IPS DF 19.7 (cell line): Measurements from ENCODE around the gene AFF2.

Source experiments
- DNase-seq: peaks from one replicate; pipeline ENCODE4 v3.0.0-alpha.2; 2013; ENCODE audit warnings: low read depth, low spot score

Gene AFF2

GRCh38 chrX:148917441-148917840, 417.0 kb downstream of the AFF2 start:
- DNase-seq, result no peak

- DNase-seq, result no peak
Observed at GRCh38 chrX:148923631-148924030, 423.2 kb downstream of the AFF2 start.

GRCh38 chrX:148926371-148926770, 426.0 kb downstream of the AFF2 start:
- DNase-seq, result no peak

GRCh38 chrX:148928811-148929210, 428.4 kb downstream of the AFF2 start:
- DNase-seq, result no peak

- DNase-seq, result no peak
Observed at GRCh38 chrX:148929686-148930085, 429.3 kb downstream of the AFF2 start.

GRCh38 chrX:148930206-148930729, 429.9 kb downstream of the AFF2 start:
- DNase-seq, result no peak

GRCh38 chrX:148933881-148934280, 433.5 kb downstream of the AFF2 start:
- no peak for DNase-seq

GRCh38 chrX:148938348-148938747, 437.9 kb downstream of the AFF2 start:
- no peak for DNase-seq

- DNase-seq, result no peak
Observed at GRCh38 chrX:148940411-148940996, 440.1 kb downstream of the AFF2 start.

- no peak for DNase-seq
Observed at GRCh38 chrX:148942754-148943153, 442.3 kb downstream of the AFF2 start.

GRCh38 chrX:148947399-148947975, 447.1 kb downstream of the AFF2 start:
- no peak for DNase-seq

GRCh38 chrX:148956352-148956751, 455.9 kb downstream of the AFF2 start:
- DNase-seq, result no peak

GRCh38 chrX:148958901-148959300, 458.5 kb downstream of the AFF2 start:
- no peak for DNase-seq

GRCh38 chrX:148960060-148960459, 459.6 kb downstream of the AFF2 start:
- no peak for DNase-seq

- DNase-seq, result no peak
Observed at GRCh38 chrX:148961985-148962384, 461.6 kb downstream of the AFF2 start.

GRCh38 chrX:148976571-148977400, 476.4 kb downstream of the AFF2 start:
- no peak for DNase-seq

GRCh38 chrX:148979786-148980185, 479.4 kb downstream of the AFF2 start:
- DNase-seq, result no peak

- DNase-seq, result no peak
Observed at GRCh38 chrX:148984238-148984637, 483.8 kb downstream of the AFF2 start.

GRCh38 chrX:148991502-148991901, 491.1 kb downstream of the AFF2 start:
- no peak for DNase-seq

GRCh38 chrX:148995661-148996060, 495.2 kb downstream of the AFF2 start:
- DNase-seq, result no peak

GRCh38 chrX:149002320-149002719, 501.9 kb downstream of the AFF2 start:
- no peak for DNase-seq

GRCh38 chrX:149003863-149004660, 503.6 kb downstream of the AFF2 start:
- no peak for DNase-seq
